Karpas-422 (cell line): ENCODE measurements around the gene TMEM190. TPM values are rescaled to one million over a fixed set of nuclear protein-coding genes. Genes with fewer than 3 reads are reported as not detected.

Experiments
- DNase-seq: peaks from one replicate; pipeline ENCODE4 v3.0.0-alpha.2; 2015
- H2AFZ ChIP-seq: fragments of 200-600 bp; sonication (generic); 2 replicates; pipeline ENCODE4 v1.6.1; 2014; ENCODE audit warnings: antibody characterized with exemption, low read length, mixed read lengths
- H3K27ac ChIP-seq: fragments of 200-600 bp; sonication (generic); 2 replicates; pipeline ENCODE4 v1.5.1; 2014; ENCODE audit warnings: mild to moderate bottlenecking, low read length, moderate library complexity
- H3K27me3 ChIP-seq: fragments of 200-600 bp; sonication (generic); 2 replicates; pipeline ENCODE4 v1.6.1; 2014; ENCODE audit warnings: low read length, mixed read lengths
- H3K36me3 ChIP-seq: fragments of 200-600 bp; sonication (generic); 2 replicates; pipeline ENCODE4 v1.6.1; 2014; ENCODE audit warnings: low read length, mixed read lengths; ENCODE audit not compliant: insufficient read depth
- H3K4me1 ChIP-seq: fragments of 200-600 bp; sonication (generic); 2 replicates; pipeline ENCODE4 v1.6.1; 2014; ENCODE audit warnings: mild to moderate bottlenecking, low read length, mixed read lengths
- H3K4me2 ChIP-seq: fragments of 200-600 bp; sonication (generic); 2 replicates; pipeline ENCODE4 v1.6.1; 2014; ENCODE audit warnings: low read length, low read depth, mild to moderate bottlenecking; ENCODE audit not compliant: poor library complexity, severe bottlenecking
- H3K4me3 ChIP-seq: fragments of 200-600 bp; sonication (generic); 2 replicates; pipeline ENCODE4 v1.5.1; 2014; ENCODE audit warnings: mild to moderate bottlenecking, antibody characterized with exemption, low read length, mixed read lengths
- H3K79me2 ChIP-seq: fragments of 200-600 bp; sonication (generic); 2 replicates; pipeline ENCODE4 v1.6.1; 2014; ENCODE audit warnings: mild to moderate bottlenecking, low read length, mixed read lengths
- H3K9ac ChIP-seq: fragments of 200-600 bp; sonication (generic); 2 replicates; pipeline ENCODE4 v1.6.0; 2014; ENCODE audit warnings: low read length
- H3K9me2 ChIP-seq: fragments of 200-600 bp; sonication (generic), shearing (Covaris generic); replicated peaks from 2 replicates; pipeline ENCODE4 v1.6.0; 2014; ENCODE audit warnings: mild to moderate bottlenecking, low read length, moderate library complexity; ENCODE audit not compliant: insufficient read depth
- H3K9me3 ChIP-seq: fragments of 300-700, 200-600 bp; sonication (generic); 2 replicates; pipeline ENCODE4 v1.6.1; 2014; ENCODE audit warnings: low read length, mixed read lengths
- H4K20me1 ChIP-seq: fragments of 200-600 bp; sonication (generic); 2 replicates; pipeline ENCODE4 v1.6.1; 2014; ENCODE audit warnings: mild to moderate bottlenecking, antibody characterized with exemption, low read length, low read depth; ENCODE audit not compliant: insufficient read depth
- total RNA-seq: library from RNA; depleted of rRNA; stranded (reverse); fragments of >200 nt; shearing (Covaris generic); gene quantifications from 2 replicates; pipeline ENCODE4 v1.2.3, GENCODE V29; 2014; ENCODE audit warnings: low replicate concordance

TMEM190 gene
- total RNA-seq, 1 experiment from 2014 or later, result not detected

DNA sequence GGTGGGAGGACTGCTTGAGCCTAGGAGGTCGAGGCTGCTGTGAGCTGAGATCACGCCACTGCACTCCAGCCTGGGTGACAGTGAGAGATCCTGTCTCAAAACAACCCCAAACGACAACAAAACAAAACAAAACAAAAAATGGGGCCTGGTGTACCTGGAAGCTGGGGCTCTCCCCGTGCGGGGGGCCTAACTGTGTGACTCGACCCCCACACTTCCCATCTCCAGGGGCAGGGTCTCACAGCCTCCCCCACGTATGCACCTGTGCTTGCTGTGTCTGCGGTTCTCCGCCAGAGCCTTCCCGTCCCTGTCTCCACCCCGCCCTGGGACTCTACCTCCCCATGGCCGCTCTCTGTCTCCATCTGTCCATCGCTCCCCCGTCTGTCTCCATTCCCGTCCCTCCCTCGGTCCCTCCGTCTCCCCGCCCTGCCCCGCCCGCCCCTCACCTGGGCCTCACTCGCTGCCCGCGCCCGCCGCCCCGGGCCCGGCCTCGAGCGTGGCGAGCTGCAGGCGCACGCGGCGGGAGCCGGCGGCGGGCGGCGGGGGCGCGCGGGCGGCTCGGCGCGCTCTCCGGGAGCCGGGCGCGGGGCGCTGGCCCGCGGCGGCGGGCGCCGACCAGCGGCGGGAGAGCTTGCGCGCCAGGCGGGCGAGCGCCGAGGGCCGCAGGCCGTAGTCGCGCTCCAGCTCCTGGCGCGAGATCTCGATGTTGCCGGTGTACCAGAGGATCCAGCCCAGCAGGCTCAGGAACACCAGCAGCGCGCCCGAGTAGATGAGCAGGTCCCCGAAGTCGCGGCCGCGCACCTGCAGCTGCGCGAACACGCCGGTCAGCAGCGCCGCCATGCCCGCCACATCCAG lies 6.9 kb downstream of the TMEM190 start:
- Histone ChIP-seq H3K4me3 (peak overlapping the region; percentile 99), H3K4me1 (peaks cover 39% of the 10 kb centered on the region), H3K27me3 (no peaks in the 10 kb centered on the region), H3K9ac (peak overlapping the region; percentile 83), H3K36me3 (peaks cover 23% of the 10 kb centered on the region), H3K9me3 (no peaks in the 10 kb centered on the region), H3K4me2 (peak overlapping the region; percentile 92), H3K9me2 (no peaks in the 10 kb centered on the region), H4K20me1 (peaks cover 37% of the 10 kb centered on the region), H2AFZ (0 out of 2 replicates have a peak overlapping the region, but pooled peaks have one; percentile 58), H3K27ac (peak overlapping the region; percentile 35; the same call in 1 of the 2 replicates), H3K79me2 (peaks cover 17% of the 10 kb centered on the region)
- peak; percentile 93 for DNase-seq

- peak; percentile 81 for DNase-seq
- Histone ChIP-seq H3K9me3 (no peaks in the 10 kb centered on the region), H3K4me2 (peak within 1 kb of the TSS; percentile 92), H3K4me3 (peak within 1 kb of the TSS; percentile 99), H3K36me3 (peaks cover 26% of the 10 kb centered on the region), H3K9ac (peak within 1 kb of the TSS; percentile 83), H3K27me3 (no peaks in the 10 kb centered on the region), H4K20me1 (peaks cover 37% of the 10 kb centered on the region), H3K4me1 (peaks cover 38% of the 10 kb centered on the region), H3K9me2 (no peaks in the 10 kb centered on the region), H2AFZ (peak within 1 kb of the TSS; percentile 58; the same call in 1 of the 2 replicates), H3K79me2 (peaks cover 17% of the 10 kb centered on the region), H3K27ac (peak within 1 kb of the TSS; percentile 92)
These were observed 7.7 kb downstream of the TMEM190 start, which contains the start of gene TMEM238 for GRCh38 chr19:55384131-55384919. TMEM238 (minus strand) TSS chr19:55384292; CDS start chr19:55384259, 33 bp downstream.

DNA sequence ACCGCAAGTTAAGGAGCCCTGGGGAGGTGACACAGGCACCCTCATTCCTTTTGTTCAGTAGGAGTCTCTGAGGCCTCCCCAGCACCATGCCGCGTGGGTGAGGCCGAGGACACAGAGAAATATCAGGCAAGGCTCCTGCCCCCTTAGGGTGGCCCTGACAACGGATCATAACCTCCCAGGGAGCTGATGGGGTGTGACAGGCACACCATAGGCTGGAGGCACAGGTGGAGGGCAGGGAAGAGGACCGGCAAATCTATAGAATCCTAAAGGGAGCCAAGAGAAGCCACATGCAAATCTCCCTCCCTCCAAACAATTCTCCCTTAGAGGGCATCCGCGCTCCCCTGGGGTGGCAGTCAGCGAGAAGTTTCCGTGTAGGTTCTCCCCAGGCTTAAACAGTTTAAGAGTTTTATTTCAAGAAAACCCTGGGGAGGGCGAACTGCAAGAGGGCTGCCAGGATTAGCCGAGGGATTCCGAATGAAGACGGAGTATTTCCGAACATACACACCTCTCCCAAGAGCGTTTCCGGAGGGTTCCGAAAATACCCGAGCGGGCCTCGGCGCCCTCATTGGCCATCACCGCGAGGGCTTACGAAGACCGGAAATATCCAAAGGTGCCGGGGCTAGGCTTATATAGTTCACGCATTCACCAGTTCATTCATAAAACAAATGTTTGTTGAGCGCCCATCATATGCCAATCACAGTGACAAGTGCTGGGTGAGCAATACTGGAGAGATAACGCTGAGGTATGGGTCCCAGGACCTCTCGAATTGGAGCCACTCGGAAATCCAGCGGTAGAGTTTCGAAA lies 8.5 kb downstream of the TMEM190 start:
- Histone ChIP-seq H4K20me1 (peaks cover 40% of the 10 kb centered on the region), H3K9me2 (no peaks in the 10 kb centered on the region), H3K36me3 (peaks cover 26% of the 10 kb centered on the region), H3K9me3 (no peaks in the 10 kb centered on the region), H3K9ac (peak overlapping the region; percentile 83), H3K27ac (peak overlapping the region; percentile 92), H3K4me1 (peaks cover 38% of the 10 kb centered on the region), H3K4me2 (peak overlapping the region; percentile 92), H2AFZ (peak overlapping the region; percentile 74; the same call in 1 of the 2 replicates), H3K27me3 (no peaks in the 10 kb centered on the region), H3K79me2 (peaks cover 17% of the 10 kb centered on the region), H3K4me3 (peak overlapping the region; percentile 99)
- DNase-seq, result peak; percentile 99

DNA sequence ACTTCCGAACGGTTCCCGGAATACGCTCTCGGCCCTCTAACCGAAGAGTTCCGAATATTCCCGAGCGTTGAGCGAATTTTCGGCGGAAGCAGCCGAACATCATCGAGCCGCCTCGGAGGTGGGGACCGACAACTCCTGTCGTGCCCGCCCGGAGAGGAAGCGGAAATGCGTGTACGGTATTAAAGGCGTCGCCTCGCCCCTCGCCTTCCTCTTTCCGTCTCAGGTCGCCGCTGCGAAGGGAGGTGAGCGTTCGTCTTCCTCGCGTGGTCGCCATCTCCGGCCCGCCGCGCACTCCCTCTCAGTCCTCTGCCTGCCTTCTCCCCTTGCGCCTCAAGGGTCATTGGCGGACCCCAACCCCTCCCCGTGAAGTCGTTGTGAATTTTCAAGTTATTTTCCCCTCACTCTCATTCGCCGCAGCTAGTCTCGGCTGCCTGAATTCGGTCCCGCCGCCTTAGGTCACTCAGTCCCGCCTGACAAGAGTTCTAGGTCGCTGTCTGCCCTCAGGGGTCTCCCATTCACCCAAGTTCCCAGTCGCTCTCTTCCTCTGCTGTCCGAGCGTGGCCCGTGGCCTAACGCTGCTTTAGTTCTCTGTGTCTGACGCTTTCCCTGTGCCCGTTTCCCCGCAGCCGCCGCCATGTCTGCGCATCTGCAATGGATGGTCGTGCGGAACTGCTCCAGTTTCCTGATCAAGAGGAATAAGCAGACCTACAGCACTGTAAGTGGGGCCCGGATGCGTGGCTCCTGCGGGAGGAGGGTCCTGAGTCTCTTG lies 9.3 kb downstream of the TMEM190 start, which contains the start of gene RPL28:
Gene RPL28 (plus strand): TSS at position 209 of the 769 bp plus-strand sequence. CDS start 426 bp downstream, at position 635.
- peak within 1 kb of the TSS; percentile 74; the same call in 1 of the 2 replicates for H2AFZ ChIP-seq
- peaks cover 38% of the 10 kb centered on the region for H3K4me1 ChIP-seq
- H3K27me3 ChIP-seq, result no peaks in the 10 kb centered on the region
- no peaks in the 10 kb centered on the region for H3K9me3 ChIP-seq
- H3K4me2 ChIP-seq, result peak within 1 kb of the TSS; percentile 92
- H3K9ac ChIP-seq, result peak within 1 kb of the TSS; percentile 99
- peaks cover 41% of the 10 kb centered on the region for H4K20me1 ChIP-seq
- peak within 1 kb of the TSS; percentile 99 for H3K4me3 ChIP-seq
- H3K27ac ChIP-seq, result peak within 1 kb of the TSS; percentile 92
- peaks cover 26% of the 10 kb centered on the region for H3K36me3 ChIP-seq
- DNase-seq, result peak; percentile 100
- no peaks in the 10 kb centered on the region for H3K9me2 ChIP-seq
- peaks cover 17% of the 10 kb centered on the region for H3K79me2 ChIP-seq

DNA sequence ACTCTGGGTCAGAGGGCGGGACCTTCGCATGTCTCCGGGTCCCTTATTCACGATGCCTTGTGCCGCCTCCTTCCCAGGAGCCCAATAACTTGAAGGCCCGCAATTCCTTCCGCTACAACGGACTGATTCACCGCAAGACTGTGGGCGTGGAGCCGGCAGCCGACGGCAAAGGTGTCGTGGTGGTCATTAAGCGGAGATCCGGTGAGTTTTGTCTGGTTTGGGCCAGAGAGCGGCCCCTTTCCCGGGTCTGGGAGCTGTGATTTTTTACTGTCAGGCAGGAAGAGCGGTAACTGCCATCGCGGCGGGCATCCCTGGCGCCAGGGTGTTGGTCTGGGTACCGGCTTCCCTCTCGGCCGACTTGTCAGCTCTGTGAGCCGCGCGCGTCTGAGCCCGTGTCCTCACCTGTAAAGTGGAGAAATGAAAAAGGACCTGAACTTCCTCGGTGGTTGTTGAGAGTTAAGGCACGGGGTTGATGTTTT lies 9.9 kb downstream of the TMEM190 start:
- peaks cover 26% of the 10 kb centered on the region for H3K36me3 ChIP-seq
- peak overlapping the region; percentile 92 for H3K4me2 ChIP-seq
- H3K9me3 ChIP-seq, result no peaks in the 10 kb centered on the region
- no peaks in the 10 kb centered on the region for H3K9me2 ChIP-seq
- no peak overlapping the region for H2AFZ ChIP-seq
- H3K27me3 ChIP-seq, result no peaks in the 10 kb centered on the region
- DNase-seq, result no peak
- H3K27ac ChIP-seq, result peak overlapping the region; percentile 92; the same call in 1 of the 2 replicates
- H4K20me1 ChIP-seq, result peaks cover 48% of the 10 kb centered on the region
- H3K79me2 ChIP-seq, result peaks cover 17% of the 10 kb centered on the region
- H3K4me1 ChIP-seq, result peaks cover 38% of the 10 kb centered on the region
- peak overlapping the region; percentile 99 for H3K4me3 ChIP-seq
- H3K9ac ChIP-seq, result peak overlapping the region; percentile 99

GRCh38 chr19:55387736-55388497 lies 11.3 kb downstream of the TMEM190 start:
- Histone ChIP-seq H3K27ac (no peak overlapping the region), H3K9me3 (no peaks in the 10 kb centered on the region), H4K20me1 (peaks cover 50% of the 10 kb centered on the region), H3K9me2 (no peaks in the 10 kb centered on the region), H3K27me3 (no peaks in the 10 kb centered on the region), H3K9ac (peak overlapping the region; percentile 99; the same call in 1 of the 2 replicates), H3K4me2 (peak overlapping the region; percentile 92), H3K4me3 (peak overlapping the region; percentile 99; the same call in 1 of the 2 replicates), H3K79me2 (peaks cover 17% of the 10 kb centered on the region), H3K4me1 (peaks cover 35% of the 10 kb centered on the region), H3K36me3 (peaks cover 26% of the 10 kb centered on the region), H2AFZ (no peak overlapping the region)
- no peak for DNase-seq
